ENCODE results near the gene SLC12A5.

The SLC12A5 gene

DNA sequence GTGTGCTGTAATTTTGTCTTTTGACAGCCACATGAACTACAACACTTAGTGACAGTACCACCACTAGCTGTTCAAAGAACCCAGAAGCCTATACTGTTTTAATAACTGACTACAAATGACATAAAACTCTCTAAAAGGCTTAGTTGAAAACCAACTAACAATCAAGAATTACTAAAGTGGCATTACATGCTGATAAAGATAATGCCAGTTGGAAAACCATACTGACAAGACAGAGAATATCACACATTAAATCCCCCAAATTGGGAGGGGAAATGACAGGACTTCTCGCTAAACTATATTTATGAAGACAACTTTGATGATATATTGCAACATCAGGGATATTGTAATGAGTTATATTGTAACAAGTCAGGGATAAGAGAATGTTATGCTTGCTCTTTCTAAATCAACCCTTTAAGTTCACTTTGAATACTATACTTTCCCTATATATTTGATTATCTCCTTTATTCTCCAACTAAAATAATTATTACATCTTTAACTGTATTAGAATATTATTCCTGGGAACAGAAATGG is 54.6 kb downstream of the SLC12A5 start:
- TF ChIP-seq, protein P1, sequence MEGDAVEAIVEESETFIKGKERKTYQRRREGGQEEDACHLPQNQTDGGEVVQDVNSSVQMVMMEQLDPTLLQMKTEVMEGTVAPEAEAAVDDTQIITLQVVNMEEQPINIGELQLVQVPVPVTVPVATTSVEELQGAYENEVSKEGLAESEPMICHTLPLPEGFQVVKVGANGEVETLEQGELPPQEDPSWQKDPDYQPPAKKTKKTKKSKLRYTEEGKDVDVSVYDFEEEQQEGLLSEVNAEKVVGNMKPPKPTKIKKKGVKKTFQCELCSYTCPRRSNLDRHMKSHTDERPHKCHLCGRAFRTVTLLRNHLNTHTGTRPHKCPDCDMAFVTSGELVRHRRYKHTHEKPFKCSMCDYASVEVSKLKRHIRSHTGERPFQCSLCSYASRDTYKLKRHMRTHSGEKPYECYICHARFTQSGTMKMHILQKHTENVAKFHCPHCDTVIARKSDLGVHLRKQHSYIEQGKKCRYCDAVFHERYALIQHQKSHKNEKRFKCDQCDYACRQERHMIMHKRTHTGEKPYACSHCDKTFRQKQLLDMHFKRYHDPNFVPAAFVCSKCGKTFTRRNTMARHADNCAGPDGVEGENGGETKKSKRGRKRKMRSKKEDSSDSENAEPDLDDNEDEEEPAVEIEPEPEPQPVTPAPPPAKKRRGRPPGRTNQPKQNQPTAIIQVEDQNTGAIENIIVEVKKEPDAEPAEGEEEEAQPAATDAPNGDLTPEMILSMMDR (IDR thresholded peaks at IDR 0.05; ENCODE audit: low read depth, low read length, missing control alignments): no peak
- H3K4me3 ChIP-seq (replicated peaks; ENCODE audit: low read depth, low read length): no peak overlapping the region
- no peak for DNase-seq (ENCODE audit: extremely low read depth, low read depth)

GRCh38 chr20:46084805-46085178 is 55.8 kb downstream of the SLC12A5 start:
- TF ChIP-seq, protein P1 (IDR thresholded peaks at IDR 0.05; ENCODE audit: low read depth, low read length, missing control alignments): no peak
- no peak for DNase-seq (ENCODE audit: extremely low read depth, low read depth)
- no peak overlapping the region for H3K4me3 ChIP-seq (replicated peaks; ENCODE audit: low read depth, low read length)

GRCh38 chr20:46085179-46085851 is 56.3 kb downstream of the SLC12A5 start:
- H3K4me3 ChIP-seq (replicated peaks; ENCODE audit: low read depth, low read length): no peak overlapping the region
- TF ChIP-seq, protein P1 (IDR thresholded peaks at IDR 0.05; ENCODE audit: low read depth, low read length, missing control alignments): no peak
- DNase-seq (ENCODE audit: extremely low read depth, low read depth): no peak

- DNase-seq (ENCODE audit: extremely low read depth, low read depth): no peak
- no peak overlapping the region for H3K4me3 ChIP-seq (replicated peaks; ENCODE audit: low read depth, low read length)
- TF ChIP-seq, protein P1 (IDR thresholded peaks at IDR 0.05; ENCODE audit: low read depth, low read length, missing control alignments): no peak
Observed at GRCh38 chr20:46087161-46087560, 58.1 kb downstream of the SLC12A5 start.

DNA sequence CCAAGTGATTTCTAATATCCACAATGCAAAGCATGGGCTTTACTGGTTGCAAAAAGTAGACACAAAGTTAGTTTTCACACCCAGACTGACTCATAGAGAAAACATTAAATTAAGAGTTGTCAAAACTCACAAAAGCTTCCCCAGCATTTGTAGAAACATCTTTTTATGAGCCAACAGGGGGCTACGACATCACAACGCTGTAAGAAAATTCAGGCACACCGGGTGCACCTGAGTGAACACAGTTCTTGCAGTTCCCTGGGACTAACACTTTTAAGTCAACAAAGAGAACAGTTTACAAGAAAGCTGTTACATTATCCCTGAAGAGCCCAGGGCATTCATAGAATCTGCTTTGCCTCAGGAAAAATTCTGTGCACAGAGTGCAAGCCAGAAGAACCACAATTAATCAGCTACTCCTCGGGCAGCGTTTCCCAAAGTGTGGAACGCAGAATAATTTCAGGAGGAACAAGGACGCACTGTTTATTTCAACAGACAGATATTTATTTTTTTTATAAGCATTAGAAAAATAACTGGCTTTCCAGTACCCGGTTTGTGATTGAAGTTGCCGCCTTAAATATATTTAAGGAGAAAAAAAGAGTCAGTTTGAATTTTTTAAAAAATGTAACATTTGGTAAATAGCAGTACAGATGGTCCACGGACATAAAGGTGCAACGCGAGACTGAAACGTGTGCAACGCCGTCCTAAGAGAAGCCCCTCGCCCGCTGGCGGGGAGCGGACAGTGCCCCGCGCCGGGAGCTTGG is 59.6 kb downstream of the SLC12A5 start:
- peak overlapping the region; percentile 93 for H3K4me3 ChIP-seq (replicated peaks; ENCODE audit: low read depth, low read length)
- TF ChIP-seq, protein P1 (IDR thresholded peaks at IDR 0.05; ENCODE audit: low read depth, low read length, missing control alignments): no peak
- DNase-seq (ENCODE audit: extremely low read depth, low read depth): no peak

DNA sequence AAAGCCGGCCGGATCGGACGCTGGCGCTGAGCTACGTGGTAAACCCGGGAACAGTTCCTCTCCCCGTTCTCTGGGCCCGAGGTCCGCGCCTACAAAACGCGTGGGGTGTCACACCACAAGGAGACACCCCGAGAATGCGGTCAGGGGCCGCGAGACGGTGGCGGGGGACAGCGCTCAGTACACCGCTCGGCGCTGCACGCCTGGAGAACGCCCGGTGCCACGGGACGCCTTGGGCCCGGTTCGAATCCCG is 60.1 kb downstream of the SLC12A5 start:
- TF ChIP-seq, protein P1 (IDR thresholded peaks at IDR 0.05; ENCODE audit: low read depth, low read length, missing control alignments): no peak
- peak overlapping the region; percentile 93 for H3K4me3 ChIP-seq (replicated peaks; ENCODE audit: low read depth, low read length)
- DNase-seq (ENCODE audit: extremely low read depth, low read depth): no peak

Data from HFF-Myc (cell line).